C4-2B (cell line): ENCODE data around the gene GLYR1.

Source experiments
- H3K27ac ChIP-seq: fragments of 450-650 bp; 2 replicates; pipeline ENCODE4 v1.5.1; 2017
- ZFX ChIP-seq: fragments of 450-650 bp; IDR thresholded peaks from 2 replicates; pipeline ENCODE4 v1.6.1; 2017
- TF ChIP-seq, protein P1 (sequence below): fragments of 450-650 bp; conservative IDR thresholded peaks from 2 replicates; pipeline ENCODE4 v1.5.1; 2017; ENCODE audit warnings: mild to moderate bottlenecking

GLYR1 gene

DNA sequence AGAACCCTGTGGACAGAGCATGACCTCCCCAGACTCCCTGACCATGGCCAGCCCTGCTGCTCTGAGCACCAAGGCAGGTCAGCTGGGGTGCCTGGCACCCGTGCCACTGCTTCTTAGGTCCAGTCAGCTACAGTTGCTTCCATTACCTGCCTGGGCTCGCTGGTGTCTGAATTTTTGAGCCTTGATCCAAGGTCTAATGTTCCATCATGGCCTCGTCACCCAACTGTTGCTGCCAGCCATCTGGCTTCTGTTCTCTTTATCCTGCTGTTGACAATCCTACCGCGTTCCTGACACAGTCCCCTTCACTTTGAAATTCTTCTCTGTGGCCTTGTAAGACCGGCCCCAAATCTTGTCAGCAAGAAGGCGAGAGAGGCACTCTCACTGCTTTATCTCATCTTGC, 16.7 kb downstream of the GLYR1 start:
- no peak overlapping the region for H3K27ac ChIP-seq
- TF ChIP-seq, protein P1, sequence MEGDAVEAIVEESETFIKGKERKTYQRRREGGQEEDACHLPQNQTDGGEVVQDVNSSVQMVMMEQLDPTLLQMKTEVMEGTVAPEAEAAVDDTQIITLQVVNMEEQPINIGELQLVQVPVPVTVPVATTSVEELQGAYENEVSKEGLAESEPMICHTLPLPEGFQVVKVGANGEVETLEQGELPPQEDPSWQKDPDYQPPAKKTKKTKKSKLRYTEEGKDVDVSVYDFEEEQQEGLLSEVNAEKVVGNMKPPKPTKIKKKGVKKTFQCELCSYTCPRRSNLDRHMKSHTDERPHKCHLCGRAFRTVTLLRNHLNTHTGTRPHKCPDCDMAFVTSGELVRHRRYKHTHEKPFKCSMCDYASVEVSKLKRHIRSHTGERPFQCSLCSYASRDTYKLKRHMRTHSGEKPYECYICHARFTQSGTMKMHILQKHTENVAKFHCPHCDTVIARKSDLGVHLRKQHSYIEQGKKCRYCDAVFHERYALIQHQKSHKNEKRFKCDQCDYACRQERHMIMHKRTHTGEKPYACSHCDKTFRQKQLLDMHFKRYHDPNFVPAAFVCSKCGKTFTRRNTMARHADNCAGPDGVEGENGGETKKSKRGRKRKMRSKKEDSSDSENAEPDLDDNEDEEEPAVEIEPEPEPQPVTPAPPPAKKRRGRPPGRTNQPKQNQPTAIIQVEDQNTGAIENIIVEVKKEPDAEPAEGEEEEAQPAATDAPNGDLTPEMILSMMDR = no peak
- TF ChIP-seq ZFX = no peak

- no peak overlapping the region for H3K27ac ChIP-seq
- TF ChIP-seq, protein P1 = no peak
- TF ChIP-seq ZFX = no peak
These were observed 18.3 kb downstream of the GLYR1 start for GRCh38 chr16:4828567-4829321.

DNA sequence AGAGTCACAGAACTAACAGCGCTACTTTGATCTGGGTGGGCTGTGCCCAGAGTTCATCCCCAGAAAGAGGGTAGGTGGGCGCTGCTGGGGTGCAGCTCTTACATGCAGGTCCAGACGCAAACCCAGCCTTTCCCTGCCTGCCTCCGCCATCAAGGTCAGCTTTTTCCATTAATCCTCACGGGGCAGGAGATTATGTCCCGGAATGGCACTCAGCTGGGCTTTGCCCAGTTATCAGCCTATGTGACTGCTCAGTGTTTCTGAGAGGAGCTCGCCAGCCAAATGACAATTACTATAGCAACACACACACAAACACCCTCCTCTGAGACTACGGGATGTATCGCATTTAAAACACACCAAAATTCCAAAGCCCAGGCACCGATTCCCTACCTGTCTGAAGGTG, 20.1 kb downstream of the GLYR1 start:
- TF ChIP-seq, protein P1 = no peak
- TF ChIP-seq ZFX = no peak
- no peak overlapping the region for H3K27ac ChIP-seq

DNA sequence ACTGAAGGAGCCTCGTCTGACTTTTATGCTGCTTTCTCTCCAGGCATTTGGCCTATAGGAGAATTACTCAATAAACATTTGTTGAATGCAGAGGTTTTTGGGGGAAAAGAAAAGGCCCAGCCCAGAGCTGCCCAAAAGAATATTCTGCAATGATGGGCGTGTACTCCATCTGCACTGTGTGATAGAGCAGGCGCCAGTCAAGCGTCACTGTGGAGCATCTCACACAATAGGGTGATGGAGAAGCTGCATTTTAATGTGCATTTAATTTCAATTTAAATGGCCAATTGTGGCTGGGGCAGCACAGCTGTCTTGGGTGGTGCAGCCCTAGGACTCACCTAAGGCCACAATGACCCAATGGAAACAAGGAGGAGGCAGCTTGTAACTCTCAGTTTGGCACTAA, 20.6 kb downstream of the GLYR1 start:
- TF ChIP-seq ZFX = no peak
- TF ChIP-seq, protein P1 = no peak
- H3K27ac ChIP-seq = no peak overlapping the region

DNA sequence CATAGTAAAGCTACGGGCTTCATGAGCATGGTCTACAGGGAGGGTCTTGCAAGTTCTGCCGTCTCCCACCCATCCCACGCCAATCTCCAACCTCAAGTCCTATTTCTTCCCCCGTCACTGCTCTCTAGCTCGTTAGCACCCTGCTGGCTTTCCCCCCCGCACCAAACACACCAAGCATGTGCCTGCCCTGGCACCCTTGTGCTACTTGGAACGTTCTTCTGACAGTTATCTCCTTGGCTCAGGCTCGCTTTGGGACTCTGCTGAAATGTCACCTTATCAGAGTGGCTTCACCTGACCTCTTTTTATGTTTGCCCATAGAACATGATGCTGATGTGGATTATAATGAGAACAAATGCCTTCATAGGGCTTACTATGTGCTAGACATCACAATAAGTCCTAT, 21.9 kb downstream of the GLYR1 start:
- no peak for TF ChIP-seq ZFX
- TF ChIP-seq, protein P1 = no peak

DNA sequence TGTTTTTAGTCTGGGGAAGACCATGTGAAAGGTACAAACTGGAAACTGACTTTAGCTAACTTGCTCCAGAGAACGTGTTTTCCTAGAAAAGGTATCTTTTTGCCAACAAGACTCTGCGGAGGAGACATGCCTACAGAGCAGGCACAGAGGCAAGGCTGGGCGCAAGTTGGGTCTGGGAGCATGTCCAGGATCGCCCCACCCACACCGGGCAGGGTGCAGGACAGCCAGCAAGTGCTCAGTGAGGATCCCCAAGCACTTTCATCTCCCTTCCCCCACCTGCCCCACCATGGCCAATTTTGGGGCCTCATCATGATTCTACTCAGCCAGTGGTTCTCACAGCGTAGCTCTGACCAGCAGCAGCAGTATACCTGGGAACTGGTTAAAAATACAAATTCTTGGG, 26.4 kb downstream of the GLYR1 start:
- no peak overlapping the region for H3K27ac ChIP-seq
- TF ChIP-seq, protein P1 = no peak
- no peak for TF ChIP-seq ZFX

More for the DNA sequence above, 21.9 kb downstream of the GLYR1 start:
- no peak overlapping the region for H3K27ac ChIP-seq

GRCh38 chr16:4814542-4815173, 32.4 kb downstream of the GLYR1 start:
- TF ChIP-seq, protein P1 = no peak
- TF ChIP-seq ZFX = no peak
- H3K27ac ChIP-seq = no peak overlapping the region
